Activated CD8-positive, alpha-beta memory T cell treated with anti-CD3 and anti-CD28 coated beads, Interleukin-2, amount 10 ng/mL, durations not matched to agents 7 days and 5 days (primary cell): ENCODE measurements around the gene ITGB8. TPM values are rescaled to one million over a fixed set of nuclear protein-coding genes. Genes with fewer than 3 reads are reported as not detected.

Source experiments
- ATAC-seq: fragments of 150-1000 bp; cut with Tn5 transposase; one replicate; pipeline ENCODE4 v1.10.0; 2021; ENCODE audit warnings: moderate library complexity
- CTCF ChIA-PET: fragments of 350-600 bp; sonication (Branson Sonifier 250); formaldehyde crosslinking; loops from one replicate; lab custom pipeline; 2021; ENCODE audit warnings: antibody characterized with exemption; lab: Charles Lee
- DNase-seq: peaks from one replicate; pipeline ENCODE4 v3.0.0-alpha.2; 2020
- H3K27ac Mint-ChIP-seq: one replicate; pipeline ENCODE4 v1.8.0; 2021; ENCODE audit warnings: mild to moderate bottlenecking, mixed read lengths
- H3K27me3 Mint-ChIP-seq: one replicate; pipeline ENCODE4 v1.8.0; 2021; ENCODE audit warnings: mixed read lengths
- H3K36me3 Mint-ChIP-seq: one replicate; pipeline ENCODE4 v1.8.0; 2021; ENCODE audit warnings: mild to moderate bottlenecking, mixed read lengths
- H3K4me1 Mint-ChIP-seq: one replicate; pipeline ENCODE4 v1.8.0; 2021; ENCODE audit warnings: mixed read lengths
- H3K4me3 Mint-ChIP-seq: one replicate; pipeline ENCODE4 v1.8.0; 2021; ENCODE audit warnings: mild to moderate bottlenecking, moderate library complexity, mixed read lengths
- H3K9me3 Mint-ChIP-seq: one replicate; pipeline ENCODE4 v1.8.0; 2022; ENCODE audit warnings: low read depth, mixed read lengths
- total RNA-seq, 2 experiments: library from RNA; stranded (reverse); gene quantifications; one replicate each; pipeline ENCODE4 v1.2.3, GENCODE V29; 2021

The ITGB8 gene
- total RNA-seq, 2 experiments from 2014 or later, result 0.06 to 0.07 TPM

DNA sequence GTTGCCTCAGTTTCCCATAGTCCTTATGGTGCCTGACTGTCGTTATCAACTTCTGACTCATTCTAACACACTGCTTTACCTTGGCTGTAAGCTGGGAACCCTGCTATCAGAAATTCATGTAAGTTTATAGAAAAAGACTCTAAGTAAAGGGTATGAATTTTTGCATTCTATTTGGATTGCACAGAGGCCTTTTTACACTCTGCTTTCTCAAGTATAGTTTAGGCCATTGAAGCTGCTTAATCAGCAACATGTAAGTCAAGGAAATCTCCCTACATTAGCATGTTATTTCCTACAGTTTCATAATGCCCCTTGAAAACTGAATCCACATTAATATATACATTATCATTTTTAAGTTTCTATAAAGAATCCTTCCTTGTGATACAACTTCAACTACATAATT, 17.1 kb upstream of the ITGB8 start:
- H3K27me3 Mint-ChIP-seq, result no peaks in the 10 kb centered on the region
- H3K4me3 Mint-ChIP-seq, result no peak overlapping the region
- no peak overlapping the region for H3K27ac Mint-ChIP-seq
- no peaks in the 10 kb centered on the region for H3K4me1 Mint-ChIP-seq
- DNase-seq (no peak), ATAC-seq (no peak)
- no peaks in the 10 kb centered on the region for H3K36me3 Mint-ChIP-seq
- no peaks in the 10 kb centered on the region for H3K9me3 Mint-ChIP-seq
- CTCF ChIA-PET, result interaction anchor here (1.3 kb wide), 1 partner anchor 156 kb away, joined by 3 read pairs; no protein-coding TSS in a partner anchor

DNA sequence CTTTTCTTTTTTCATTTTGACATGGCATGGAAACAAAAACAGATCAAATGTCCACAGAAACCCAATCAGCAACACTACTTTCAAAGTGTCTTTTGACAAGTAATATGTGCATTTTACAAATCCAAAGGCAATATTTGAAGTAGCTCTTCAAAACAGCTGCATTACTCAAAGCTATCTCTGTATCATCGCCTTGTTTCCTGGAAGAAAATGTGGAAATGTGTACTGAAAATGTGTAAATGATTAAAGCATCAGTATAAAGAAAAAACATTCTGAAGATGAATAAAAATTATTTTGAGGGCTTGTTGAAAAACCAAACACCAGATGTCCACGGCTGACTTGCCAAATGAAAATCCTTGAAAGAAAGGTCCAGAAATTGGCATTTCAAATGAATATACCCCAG, 16.5 kb upstream of the ITGB8 start:
- CTCF ChIA-PET, result interaction anchor here (1.3 kb wide), 1 partner anchor 157 kb away, joined by 3 read pairs; no protein-coding TSS in a partner anchor
- Mint-ChIP-seq H3K27me3 (no peaks in the 10 kb centered on the region), H3K4me1 (no peaks in the 10 kb centered on the region), H3K9me3 (no peaks in the 10 kb centered on the region), H3K27ac (no peak overlapping the region), H3K36me3 (no peaks in the 10 kb centered on the region), H3K4me3 (no peak overlapping the region)
- ATAC-seq, result no peak
- no peak for DNase-seq

DNA sequence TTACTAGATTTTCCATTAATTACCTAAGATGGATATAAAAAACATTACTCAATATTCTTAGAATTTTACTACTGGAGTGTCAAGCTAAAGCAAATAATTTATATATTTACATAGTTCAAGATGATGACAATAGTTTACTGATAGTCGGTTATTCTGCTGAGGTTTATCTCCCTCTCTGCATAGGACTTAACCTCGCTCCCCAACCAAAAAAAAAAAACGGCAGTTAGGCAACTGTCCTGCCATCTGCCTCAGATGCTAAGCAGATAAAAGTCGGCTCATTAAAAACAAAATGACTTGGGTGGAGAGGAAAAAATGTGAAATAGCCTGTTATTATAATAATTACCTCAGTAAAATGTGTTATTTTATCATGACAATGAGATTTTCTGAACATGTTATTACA, 14.0 kb upstream of the ITGB8 start:
- H3K9me3 Mint-ChIP-seq, result no peaks in the 10 kb centered on the region
- no peak for ATAC-seq
- no peaks in the 10 kb centered on the region for H3K4me1 Mint-ChIP-seq
- H3K27ac Mint-ChIP-seq, result no peak overlapping the region
- CTCF ChIA-PET, result interaction anchor here (0.7 to 0.8 kb wide), 2 partner anchors 8 to 313 kb away, joined by 3 read pairs; no protein-coding TSS in a partner anchor
- H3K4me3 Mint-ChIP-seq, result no peak overlapping the region
- no peak for DNase-seq
- no peaks in the 10 kb centered on the region for H3K27me3 Mint-ChIP-seq
- no peaks in the 10 kb centered on the region for H3K36me3 Mint-ChIP-seq

DNA sequence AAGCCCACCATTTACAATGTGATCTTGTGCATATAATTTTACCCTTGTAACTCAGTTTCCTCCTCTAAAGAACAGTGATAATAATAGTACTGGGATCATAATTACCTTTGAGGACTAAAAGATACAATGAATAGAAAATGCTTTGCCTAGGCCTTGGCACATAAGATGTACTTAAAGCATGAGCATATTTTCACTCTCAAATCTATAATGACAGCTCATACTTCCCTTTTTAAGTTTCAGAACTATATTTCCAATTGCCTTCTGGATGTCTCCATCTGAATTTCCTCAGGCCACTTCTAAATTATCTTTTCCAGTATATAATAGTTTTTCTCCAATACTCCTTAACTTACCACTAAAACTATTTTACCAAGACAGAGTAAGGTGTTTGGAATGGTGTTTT, 13.3 kb upstream of the ITGB8 start:
- no peak for ATAC-seq

DNA sequence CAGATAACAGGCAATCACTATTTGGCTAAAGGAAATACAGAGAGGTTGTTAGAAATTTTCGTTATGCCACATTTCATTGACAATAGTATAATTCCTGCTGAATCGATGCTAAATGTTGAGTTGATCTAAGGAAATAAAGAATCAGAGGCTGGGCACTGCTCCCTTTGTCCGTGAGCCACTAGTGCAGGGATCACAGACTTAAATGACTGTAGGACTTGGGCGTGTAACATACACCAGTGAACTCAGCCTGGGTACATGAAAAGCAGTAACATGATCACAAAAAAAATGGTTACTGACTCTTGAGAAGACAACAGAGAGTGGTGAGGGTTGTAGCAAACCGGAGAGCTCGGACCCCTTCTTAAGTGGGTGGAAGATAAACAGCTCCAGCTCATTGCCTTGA, 11.8 kb upstream of the ITGB8 start:
- H3K9me3 Mint-ChIP-seq, result no peaks in the 10 kb centered on the region
- CTCF ChIA-PET, result interaction anchor here (0.7 kb wide), 1 partner anchor 12 kb away, joined by 3 read pairs; no protein-coding TSS in a partner anchor
- no peaks in the 10 kb centered on the region for H3K27me3 Mint-ChIP-seq
- ATAC-seq (no peak), DNase-seq (no peak)
- no peak overlapping the region for H3K4me3 Mint-ChIP-seq
- H3K36me3 Mint-ChIP-seq, result no peaks in the 10 kb centered on the region
- no peaks in the 10 kb centered on the region for H3K4me1 Mint-ChIP-seq
- H3K27ac Mint-ChIP-seq, result no peak overlapping the region

More for the DNA sequence above, 13.3 kb upstream of the ITGB8 start:
- CTCF ChIA-PET, result no interaction called here
- no peaks in the 10 kb centered on the region for H3K36me3 Mint-ChIP-seq
- H3K4me1 Mint-ChIP-seq, result no peaks in the 10 kb centered on the region
- no peaks in the 10 kb centered on the region for H3K27me3 Mint-ChIP-seq
- no peak for DNase-seq
- no peaks in the 10 kb centered on the region for H3K9me3 Mint-ChIP-seq
- H3K27ac Mint-ChIP-seq, result no peak overlapping the region
- no peak overlapping the region for H3K4me3 Mint-ChIP-seq

DNA sequence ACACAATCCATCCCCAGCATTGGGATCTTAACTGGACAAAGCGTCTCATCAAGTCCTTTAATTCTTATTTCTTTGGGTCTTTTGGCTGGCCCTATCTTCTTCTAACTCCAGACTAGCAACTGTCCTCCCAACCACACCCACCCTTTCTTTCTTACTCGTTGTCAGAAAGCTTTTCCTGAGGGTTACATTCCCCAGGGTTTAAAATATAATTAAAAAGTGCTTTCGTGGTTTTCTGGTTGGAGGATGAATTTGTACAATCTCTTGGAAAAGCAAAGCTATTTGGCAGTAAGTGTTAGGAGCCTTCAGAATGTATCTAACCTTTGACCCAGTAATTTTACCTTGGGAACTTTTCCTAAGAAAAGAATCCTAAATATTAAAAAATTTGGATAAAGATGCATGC, 10.4 kb upstream of the ITGB8 start:
- no peaks in the 10 kb centered on the region for H3K36me3 Mint-ChIP-seq
- CTCF ChIA-PET, result no interaction called here
- H3K9me3 Mint-ChIP-seq, result no peaks in the 10 kb centered on the region
- no peak for DNase-seq
- H3K4me1 Mint-ChIP-seq, result no peaks in the 10 kb centered on the region
- no peak for ATAC-seq
- H3K4me3 Mint-ChIP-seq, result no peak overlapping the region
- no peak overlapping the region for H3K27ac Mint-ChIP-seq
- no peaks in the 10 kb centered on the region for H3K27me3 Mint-ChIP-seq

DNA sequence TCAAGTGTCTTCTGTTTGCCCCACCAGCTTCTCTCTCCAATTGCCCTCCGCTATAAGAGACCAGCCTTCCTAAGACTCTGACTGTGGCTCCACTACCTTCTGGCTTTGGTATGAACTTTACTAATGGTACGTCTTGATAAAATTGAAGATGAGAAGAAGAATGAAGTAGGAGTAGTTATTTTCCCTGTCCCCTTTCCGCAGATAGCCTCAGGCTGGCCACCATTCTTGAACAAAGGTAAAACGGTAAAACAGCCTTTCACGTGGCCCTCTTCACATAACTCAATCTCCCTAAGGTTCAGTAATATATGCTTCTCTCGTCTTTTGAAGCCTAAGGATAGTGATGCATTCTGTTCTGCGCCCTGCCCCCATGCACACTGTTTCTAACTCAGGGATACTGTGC, 9.9 kb upstream of the ITGB8 start:
- Mint-ChIP-seq H3K36me3 (no peaks in the 10 kb centered on the region), H3K4me1 (no peaks in the 10 kb centered on the region), H3K27ac (no peak overlapping the region), H3K9me3 (no peaks in the 10 kb centered on the region), H3K27me3 (no peaks in the 10 kb centered on the region), H3K4me3 (no peak overlapping the region)
- CTCF ChIA-PET, result no interaction called here
- no peak for DNase-seq
- no peak for ATAC-seq

DNA sequence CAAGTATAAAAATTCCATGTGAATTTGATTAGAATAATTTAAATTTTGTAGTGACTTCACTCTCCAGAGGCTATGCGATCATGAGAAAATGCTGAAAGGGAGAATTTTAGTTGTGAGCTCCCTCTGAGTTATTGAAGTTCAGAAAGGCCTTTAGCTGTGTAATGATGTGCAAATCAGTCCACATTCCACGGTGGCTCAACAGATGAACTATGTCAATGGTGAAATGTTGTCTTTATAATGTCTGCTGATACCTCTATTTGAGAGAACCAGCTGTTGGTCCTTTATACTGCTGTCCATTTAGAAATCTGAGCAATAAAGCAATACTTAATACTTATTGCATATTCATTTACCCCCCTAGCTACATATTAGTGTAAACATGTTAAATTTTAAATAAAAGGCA, 7.1 kb upstream of the ITGB8 start:
- Mint-ChIP-seq H3K27ac (no peak overlapping the region), H3K4me1 (no peaks in the 10 kb centered on the region), H3K27me3 (peaks cover 17% of the 10 kb centered on the region), H3K4me3 (no peak overlapping the region), H3K36me3 (no peaks in the 10 kb centered on the region), H3K9me3 (no peaks in the 10 kb centered on the region)
- ATAC-seq (no peak), DNase-seq (no peak)
- CTCF ChIA-PET, result interaction anchor here (1.4 kb wide), 1 partner anchor 615 kb away, joined by 3 read pairs; the partner anchor contains the start of gene POLR1F

DNA sequence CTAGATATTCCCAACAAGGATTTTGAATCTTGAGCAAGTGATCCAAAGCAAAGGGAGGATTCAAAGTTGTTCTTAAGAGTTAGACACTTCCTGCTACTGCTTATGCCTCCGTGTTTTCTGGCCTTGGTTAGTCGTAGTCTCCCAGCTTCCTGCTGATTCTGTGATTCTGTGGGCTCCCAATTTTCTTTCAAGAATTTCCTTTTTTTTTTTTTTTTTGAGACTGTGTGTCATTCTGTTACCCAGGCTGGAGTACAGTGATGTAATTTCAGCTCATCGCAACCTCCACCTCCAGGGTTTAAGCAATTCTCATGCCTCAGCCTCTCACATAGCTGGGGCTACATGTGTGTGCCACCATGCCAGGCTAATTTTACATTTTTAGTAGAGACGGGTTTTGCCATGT, 4.4 kb upstream of the ITGB8 start:
- no peak overlapping the region for H3K4me3 Mint-ChIP-seq
- no peaks in the 10 kb centered on the region for H3K36me3 Mint-ChIP-seq
- H3K4me1 Mint-ChIP-seq, result peaks cover 13% of the 10 kb centered on the region
- H3K27ac Mint-ChIP-seq, result no peak overlapping the region
- CTCF ChIA-PET, result no interaction called here
- no peaks in the 10 kb centered on the region for H3K9me3 Mint-ChIP-seq
- DNase-seq (no peak), ATAC-seq (no peak)
- H3K27me3 Mint-ChIP-seq, result peaks cover 41% of the 10 kb centered on the region

DNA sequence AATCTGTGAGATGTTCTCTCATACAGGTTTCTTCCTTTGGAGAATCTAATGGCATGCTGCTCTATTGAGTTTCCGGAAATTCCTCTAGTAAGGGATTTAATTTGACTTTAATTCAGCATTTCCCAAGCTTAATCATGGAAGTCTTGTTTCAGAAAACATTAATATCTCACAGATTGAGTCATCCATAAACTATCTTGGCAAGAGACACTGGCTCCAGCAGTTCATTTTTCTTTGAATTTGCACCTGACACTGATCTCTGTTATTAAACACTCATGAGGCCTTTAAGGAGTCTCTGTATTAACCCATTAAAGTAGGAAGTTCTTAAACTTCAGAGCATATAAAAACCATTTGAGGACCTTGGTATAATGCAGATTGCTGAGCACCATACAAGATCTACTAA, 3.6 kb upstream of the ITGB8 start:
- CTCF ChIA-PET, result no interaction called here
- peaks cover 46% of the 10 kb centered on the region for H3K27me3 Mint-ChIP-seq

DNA sequence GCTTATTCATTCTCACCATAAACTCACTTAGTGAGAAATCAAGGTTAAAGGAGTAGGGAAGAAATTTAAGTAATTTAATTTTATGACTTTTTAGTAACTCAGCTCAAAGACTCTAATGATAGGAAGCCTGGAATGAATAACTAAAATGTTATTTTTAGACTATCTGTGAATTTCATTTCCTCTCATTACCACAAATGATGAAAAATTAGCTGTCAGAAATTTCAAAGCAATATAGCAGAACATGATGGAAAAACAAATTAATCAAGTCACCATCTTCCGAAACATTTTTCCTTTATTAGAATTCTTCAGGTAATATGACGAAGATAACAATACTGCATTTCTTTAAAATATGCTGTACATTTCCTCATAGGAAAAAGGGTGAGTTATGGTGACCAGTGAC, 2.7 kb upstream of the ITGB8 start:
- Mint-ChIP-seq H3K9me3 (no peaks in the 10 kb centered on the region), H3K4me3 (no peak overlapping the region), H3K4me1 (peaks cover 17% of the 10 kb centered on the region), H3K36me3 (no peaks in the 10 kb centered on the region), H3K27ac (no peak overlapping the region), H3K27me3 (peaks cover 54% of the 10 kb centered on the region)
- ATAC-seq (no peak), DNase-seq (no peak)
- CTCF ChIA-PET, result no interaction called here

More for the DNA sequence above, 3.6 kb upstream of the ITGB8 start:
- H3K4me3 Mint-ChIP-seq, result no peak overlapping the region
- no peak for DNase-seq
- no peak overlapping the region for H3K27ac Mint-ChIP-seq
- H3K4me1 Mint-ChIP-seq, result peaks cover 17% of the 10 kb centered on the region
- ATAC-seq, result no peak
- no peaks in the 10 kb centered on the region for H3K9me3 Mint-ChIP-seq
- H3K36me3 Mint-ChIP-seq, result no peaks in the 10 kb centered on the region

DNA sequence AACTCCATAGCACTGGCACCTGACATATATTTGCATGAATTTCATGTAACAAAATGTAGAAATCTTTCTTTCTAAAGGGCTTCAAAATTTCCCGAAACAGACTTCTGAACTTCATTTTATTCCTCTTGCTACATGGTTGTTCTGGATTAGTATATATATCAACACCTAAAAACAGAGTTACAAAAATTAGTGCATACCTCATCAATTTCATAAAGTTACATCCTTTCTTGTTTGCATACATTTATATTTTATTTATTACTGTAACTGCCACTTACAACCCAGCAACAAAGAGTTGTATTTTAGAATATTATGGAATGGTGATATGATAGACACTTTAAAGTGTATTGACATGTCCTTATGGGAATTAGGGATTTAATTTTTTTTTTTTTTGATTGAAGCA, 2.0 kb upstream of the ITGB8 start:
- Mint-ChIP-seq H3K36me3 (no peaks in the 10 kb centered on the region), H3K4me1 (peaks cover 17% of the 10 kb centered on the region), H3K9me3 (no peaks in the 10 kb centered on the region), H3K27me3 (peaks cover 57% of the 10 kb centered on the region), H3K4me3 (no peak overlapping the region), H3K27ac (no peak overlapping the region)
- ATAC-seq, result no peak
- CTCF ChIA-PET, result interaction anchor here (0.7 kb wide), 1 partner anchor 133 kb away, joined by 3 read pairs; no protein-coding TSS in a partner anchor
- DNase-seq, result no peak

DNA sequence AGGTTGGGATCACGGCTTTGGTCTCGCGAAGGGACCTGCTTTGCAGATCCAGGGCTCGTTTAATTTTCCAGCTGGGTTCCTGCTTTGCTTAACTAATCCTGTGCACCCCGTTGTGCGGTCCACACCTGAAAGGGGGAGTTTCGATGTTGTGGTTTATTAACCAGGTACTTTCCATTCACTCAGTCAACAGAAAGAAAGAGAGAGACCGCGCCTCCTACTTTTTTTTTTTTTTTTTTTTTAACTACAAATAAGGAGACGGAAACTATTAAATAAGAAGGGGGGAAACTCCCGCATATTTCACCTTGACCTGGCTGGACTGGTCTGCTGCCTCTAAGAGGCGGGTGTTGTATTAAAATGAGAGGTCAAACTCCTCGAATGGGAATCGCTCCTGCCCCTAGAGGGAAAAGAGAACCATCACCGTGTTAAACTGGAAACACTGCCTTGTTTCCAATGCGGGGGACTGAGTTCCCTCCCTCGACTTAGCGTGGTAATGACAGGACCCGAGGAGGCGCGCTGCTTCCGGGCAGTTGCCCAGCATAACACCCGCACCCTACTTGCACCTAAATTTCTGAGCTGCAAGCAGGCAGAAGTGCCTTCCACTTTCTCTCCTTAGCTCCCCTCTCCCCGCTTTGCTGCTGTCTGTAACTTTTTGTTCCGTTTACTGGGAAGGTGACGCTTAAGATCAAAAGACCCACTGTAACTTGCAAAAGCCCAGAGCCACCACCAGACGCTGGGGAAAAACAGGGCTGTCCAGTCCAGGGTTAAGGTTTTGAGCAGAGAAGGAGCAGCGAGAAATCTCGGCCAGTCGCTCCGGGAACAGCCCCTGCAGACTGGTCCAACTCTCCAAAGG, 1.1 kb upstream of the ITGB8 start:
- CTCF ChIA-PET, result interaction anchor here (0.7 kb wide), 1 partner anchor 132 kb away, joined by 3 read pairs; no protein-coding TSS in a partner anchor
- Mint-ChIP-seq H3K9me3 (no peaks in the 10 kb centered on the region), H3K27ac (no peak overlapping the region), H3K4me1 (peaks cover 17% of the 10 kb centered on the region), H3K27me3 (peaks cover 63% of the 10 kb centered on the region), H3K36me3 (no peaks in the 10 kb centered on the region), H3K4me3 (peak overlapping the region; percentile 74)
- ATAC-seq (no peak), DNase-seq (no peak)
